HG02840 (cell line): ENCODE results near the gene BRSK1.
"Not testable (repeated sequence)": the region's sequence is repeated elsewhere in the genome, so short reads cannot be mapped to it uniquely, and the experiment has no call there.

Experiments used
- ATAC-seq: cut with Tn5 transposase; IDR thresholded peaks from one replicate; pipeline ENCODE4 v1.9.1; 2021; ENCODE audit warnings: mild to moderate bottlenecking, moderate library complexity, moderate number of reproducible peaks; ENCODE audit not compliant: unreplicated experiment, low FRiP score

Gene BRSK1

GRCh38 chr19:55322204-55322885 is 38.5 kb downstream of the BRSK1 start:
- no peak for ATAC-seq

GRCh38 chr19:55324662-55325061 is 40.9 kb downstream of the BRSK1 start:
- no peak for ATAC-seq

GRCh38 chr19:55325172-55325571 is 41.4 kb downstream of the BRSK1 start, which contains the start of gene TMEM150B:
TMEM150B (minus strand) TSS chr19:55325341; CDS start chr19:55321036, 4,305 bp downstream.
- ATAC-seq = no peak

- not testable (repeated sequence) for ATAC-seq
Observed at GRCh38 chr19:55328774-55329318, 45.0 kb downstream of the BRSK1 start.

GRCh38 chr19:55329791-55330190 is 46.0 kb downstream of the BRSK1 start:
- not testable (repeated sequence) for ATAC-seq

- no peak for ATAC-seq
Observed at GRCh38 chr19:55333870-55334269, 50.1 kb downstream of the BRSK1 start.

- no peak for ATAC-seq
Observed at GRCh38 chr19:55336101-55336500, 52.3 kb downstream of the BRSK1 start.

- peak; percentile 88 for ATAC-seq
Observed at GRCh38 chr19:55339105-55339888, 55.5 kb downstream of the BRSK1 start, which contains the start of gene KMT5C. KMT5C (plus strand) TSS chr19:55339876; CDS start chr19:55341937, 2,061 bp downstream.

GRCh38 chr19:55339889-55340783 is 56.3 kb downstream of the BRSK1 start:
- ATAC-seq = no peak

GRCh38 chr19:55340784-55341147 is 57.0 kb downstream of the BRSK1 start:
- ATAC-seq = no peak

- no peak for ATAC-seq
Observed at GRCh38 chr19:55341171-55341588, 57.4 kb downstream of the BRSK1 start.

GRCh38 chr19:55341595-55342531 is 58.1 kb downstream of the BRSK1 start:
- ATAC-seq = no peak

GRCh38 chr19:55344444-55344843 is 60.6 kb downstream of the BRSK1 start:
- no peak for ATAC-seq

GRCh38 chr19:55345101-55345817 is 61.5 kb downstream of the BRSK1 start:
- ATAC-seq = no peak

GRCh38 chr19:55345818-55346724 is 62.3 kb downstream of the BRSK1 start:
- no peak for ATAC-seq

GRCh38 chr19:55346725-55347441 is 63.1 kb downstream of the BRSK1 start:
- ATAC-seq = no peak

- no peak for ATAC-seq
Observed at GRCh38 chr19:55347442-55348009, 63.7 kb downstream of the BRSK1 start.
